HCT116 (cell line): ENCODE measurements around the gene ZBTB20. TPM values are rescaled to one million over a fixed set of nuclear protein-coding genes. Genes with fewer than 3 reads are reported as not detected.

Experiments used
- ATAC-seq: fragments of 200-7000 bp; cut with Tn5 transposase; 2 replicates; pipeline ENCODE4 v1.9.1; 2020; ENCODE audit warnings: mild to moderate bottlenecking, moderate library complexity
- BruUV-seq: library from RNA; stranded (reverse); fragments of 400-500 nt; replicated peaks from 2 replicates; lab custom pipeline; 2021; lab: Mats Ljungman, UMichigan
- CTCF ChIA-PET: fragments of 300-600 bp; sonication (Branson Sonifier 250); formaldehyde crosslinking; loops from one replicate; lab custom pipeline; 2021; ENCODE audit warnings: antibody characterized with exemption; lab: Charles Lee
- POLR2A ChIA-PET: fragments of 300-600, 350-600 bp; sonication (Branson Sonifier 250); formaldehyde crosslinking; loops from one replicate; lab custom pipeline; 2021; ENCODE audit warnings: antibody characterized with exemption; lab: Charles Lee
- RAD21 ChIA-PET, 2 experiments: fragments of 300-600 bp; sonication (Branson Sonifier 250); formaldehyde crosslinking; loops; one replicate each; lab custom pipeline; 2023; ENCODE audit warnings: low total read pairs in 2 of 2; ENCODE audit not compliant: uncharacterized antibody in 2 of 2, unreplicated experiment in 2 of 2, low non-redundant PET in 1 of 2; lab: Charles Lee
- DNase-seq: peaks from one replicate; pipeline ENCODE4 v3.0.0-alpha.2; 2010; ENCODE audit warnings: low read depth, low spot score
- H2AFZ ChIP-seq: fragments of 200-600 bp; shearing (Covaris generic), sonication (generic); 2 replicates; pipeline ENCODE4 v1.6.1; 2017; ENCODE audit warnings: low read depth, mixed run types, mixed read lengths, antibody characterized with exemption, low read length; ENCODE audit not compliant: poor library complexity, severe bottlenecking
- H3K27ac ChIP-seq: 2 replicates; pipeline ENCODE4 v1.5.1; 2012; ENCODE audit warnings: low read depth, low read length
- H3K27me3 ChIP-seq: fragments of 200-600 bp; sonication (generic); 2 replicates; pipeline ENCODE4 v1.6.1; 2016; ENCODE audit warnings: mixed run types, low read length, mixed read lengths; ENCODE audit not compliant: insufficient read depth
- H3K36me3 ChIP-seq, 2 experiments: fragments of 200-500 bp in 1 of 2; fragments of 200-600 bp in 1 of 2; sonication (Bioruptor generic) in 1 of 2; sonication (generic) in 1 of 2; 2 replicates each; pipeline versions ENCODE4 v1.5.1 to v1.6.1; 2014 to 2016; ENCODE audit warnings: low read length in 2 of 2, inconsistent platforms in 1 of 2, mixed read lengths in 1 of 2, mixed run types in 1 of 2; ENCODE audit not compliant: insufficient read depth in 2 of 2, control insufficient read depth in 1 of 2
- H3K4me1 ChIP-seq, 2 experiments: fragments of 200-600 bp in 1 of 2; sonication (generic) in 1 of 2; 2 replicates each; pipeline versions ENCODE4 v1.5.1 to v1.6.1; 2012 to 2017; ENCODE audit warnings: low read length in 2 of 2, inconsistent platforms in 1 of 2, mild to moderate bottlenecking in 1 of 2, mixed read lengths in 1 of 2, mixed run types in 1 of 2, moderate library complexity in 1 of 2; ENCODE audit not compliant: insufficient read depth in 2 of 2, control insufficient read depth in 1 of 2
- H3K4me2 ChIP-seq: fragments of 200-600 bp; sonication (generic); 2 replicates; pipeline ENCODE4 v1.6.1; 2017; ENCODE audit warnings: mixed run types, low read length, mixed read lengths
- H3K4me3 ChIP-seq, 2 experiments: fragments of 200-600 bp in 1 of 2; sonication (generic) in 1 of 2; replicated peaks in 1 of 2; 2 replicates each; pipeline ENCODE4 v1.5.1; 2011 to 2016; ENCODE audit warnings: low read length in 2 of 2, control low read depth in 1 of 2, low read depth in 1 of 2, mild to moderate bottlenecking in 1 of 2, mixed read lengths in 1 of 2, mixed run types in 1 of 2
- H3K79me2 ChIP-seq: fragments of 200-600 bp; sonication (generic); 2 replicates; pipeline ENCODE4 v1.6.1; 2017; ENCODE audit warnings: mild to moderate bottlenecking, mixed run types, low read length, moderate library complexity, mixed read lengths; ENCODE audit not compliant: insufficient read depth
- H3K9ac ChIP-seq: fragments of 200-600 bp; sonication (generic); 2 replicates; pipeline ENCODE4 v1.6.1; 2016; ENCODE audit warnings: low read length, mixed read lengths
- H3K9me2 ChIP-seq: fragments of 200-600 bp; sonication (generic), shearing (Covaris generic); 2 replicates; pipeline ENCODE4 v1.6.1; 2017; ENCODE audit warnings: mixed run types, mild to moderate bottlenecking, moderate library complexity; ENCODE audit not compliant: insufficient read depth
- H3K9me3 ChIP-seq, 2 experiments: fragments of 200-500 bp in 1 of 2; fragments of 200-600 bp in 1 of 2; sonication (Bioruptor generic) in 1 of 2; sonication (generic) in 1 of 2; 2 replicates each; pipeline ENCODE4 v1.6.1; 2014 to 2017; ENCODE audit warnings: low read length in 2 of 2, mixed read lengths in 2 of 2, inconsistent platforms in 1 of 2, low read depth in 1 of 2, mild to moderate bottlenecking in 1 of 2, mixed run types in 1 of 2, moderate library complexity in 1 of 2; ENCODE audit not compliant: control insufficient read depth in 1 of 2, insufficient read depth in 1 of 2
- H4K20me1 ChIP-seq: fragments of 200-600 bp; sonication (generic), shearing (Covaris generic); 2 replicates; pipeline ENCODE4 v1.6.1; 2017; ENCODE audit warnings: mixed run types, mild to moderate bottlenecking, moderate library complexity; ENCODE audit not compliant: insufficient read depth
- CBX3 ChIP-seq: IDR thresholded peaks from 2 replicates; pipeline ENCODE4 v1.6.1; 2012; ENCODE audit warnings: low read depth
- EGR1 ChIP-seq: IDR thresholded peaks from 2 replicates; pipeline ENCODE4 v1.6.1; 2012; ENCODE audit warnings: low read depth
- EZH2 ChIP-seq: fragments of 200-600 bp; sonication (generic); IDR thresholded peaks from 2 replicates; pipeline ENCODE4 v1.6.1; 2017; ENCODE audit warnings: antibody characterized with exemption, mixed run types
- EZH2phosphoT487 ChIP-seq: fragments of 200-600 bp; IDR thresholded peaks from 2 replicates; pipeline ENCODE4 v1.6.1; 2018; ENCODE audit warnings: antibody characterized with exemption, borderline replicate concordance
- JUND ChIP-seq: IDR thresholded peaks from 2 replicates; pipeline ENCODE4 v1.6.1; 2012
- MAX ChIP-seq: IDR thresholded peaks from 2 replicates; pipeline ENCODE4 v1.6.1; 2012
- POLR2A ChIP-seq: IDR thresholded peaks from 2 replicates; pipeline ENCODE4 v1.7.0; 2011; ENCODE audit warnings: borderline replicate concordance; ENCODE audit not compliant: insufficient read depth, insufficient read length; ENCODE audit errors: extremely low read depth
- RAD21 ChIP-seq: IDR thresholded peaks from 2 replicates; pipeline ENCODE4 v1.6.1; 2012; ENCODE audit warnings: low read depth, mild to moderate bottlenecking
- REST ChIP-seq: IDR thresholded peaks from 2 replicates; pipeline ENCODE4 v1.6.1; 2012; ENCODE audit warnings: low read depth
- SIN3A ChIP-seq: IDR thresholded peaks from 2 replicates; pipeline ENCODE4 v1.6.1; 2012; ENCODE audit warnings: low read depth
- SP1 ChIP-seq: IDR thresholded peaks from 2 replicates; pipeline ENCODE4 v1.6.1; 2012; ENCODE audit warnings: low read depth
- TCF7L2 ChIP-seq: IDR thresholded peaks from 2 replicates; pipeline ENCODE4 v1.7.0; 2011; ENCODE audit warnings: borderline replicate concordance, inconsistent platforms; ENCODE audit not compliant: insufficient read depth, insufficient read length; ENCODE audit errors: extremely low read depth
- ZFX ChIP-seq: fragments of 450-650 bp; IDR thresholded peaks from 2 replicates; pipeline ENCODE4 v1.6.1; 2017
- intact Hi-C: fragments of 100-400 bp; cut with micrococcal nuclease; formaldehyde crosslinking; loops from 2 replicates; pipeline ENCODE4 v1.10.0; 2022
- total RNA-seq: library from RNA; stranded (reverse); gene quantifications from one replicate; pipeline ENCODE4 v1.2.1, GENCODE V29; 2021; ENCODE audit not compliant: unreplicated experiment

ZBTB20 gene
- total RNA-seq, 1 experiment from 2014 or later: 42.1 TPM

GRCh38 chr3:114356525-114356924 lies 790.6 kb downstream of the ZBTB20 start:
- H3K9me3 ChIP-seq: no peaks in the 10 kb centered on the region
- no peaks in the 10 kb centered on the region; a peak in 1 of 4 replicates for H3K36me3 ChIP-seq
- BruUV-seq: no TSS peak
- ChIA-PET POLR2A (no interaction called here), RAD21 (no interaction called here), CTCF (no interaction called here)
- H2AFZ ChIP-seq: no peak overlapping the region
- no peaks in the 10 kb centered on the region for H3K27me3 ChIP-seq
- H3K9ac ChIP-seq: no peak overlapping the region
- H3K27ac ChIP-seq: no peak overlapping the region
- no peaks in the 10 kb centered on the region for H3K9me2 ChIP-seq
- ATAC-seq (no peak), DNase-seq (no peak)
- H3K4me2 ChIP-seq: no peak overlapping the region
- TF ChIP-seq ZFX (no peak), RAD21 (no peak), MAX (no peak), SIN3A (no peak), REST (no peak)
- H3K79me2 ChIP-seq: peaks cover 4% of the 10 kb centered on the region; the same call in 1 of the 2 replicates
- intact Hi-C loops: no loop called here
- no peaks in the 10 kb centered on the region for H3K4me1 ChIP-seq
- no peak overlapping the region for H3K4me3 ChIP-seq
- no peaks in the 10 kb centered on the region for H4K20me1 ChIP-seq

- no TSS peak for BruUV-seq
- Histone ChIP-seq H3K4me3 (no peak overlapping the region), H3K9me3 (no peaks in the 10 kb centered on the region), H3K27ac (no peak overlapping the region), H3K4me1 (no peaks in the 10 kb centered on the region), H3K79me2 (peaks cover 3% of the 10 kb centered on the region; the same call in 1 of the 2 replicates), H3K36me3 (no peaks in the 10 kb centered on the region; a peak in 1 of 4 replicates), H3K27me3 (no peaks in the 10 kb centered on the region), H3K9ac (no peak overlapping the region), H4K20me1 (no peaks in the 10 kb centered on the region), H3K4me2 (no peak overlapping the region), H3K9me2 (no peaks in the 10 kb centered on the region), H2AFZ (no peak overlapping the region)
- no peak for ATAC-seq
- intact Hi-C loops: no loop called here
- no peak for DNase-seq
- POLR2A ChIA-PET: no interaction called here
- RAD21 ChIA-PET: no interaction called here
- CTCF ChIA-PET: no interaction called here
- TF ChIP-seq POLR2A (no peak), SIN3A (no peak), TCF7L2 (no peak), EGR1 (no peak), CBX3 (no peak), REST (no peak), SP1 (no peak), JUND (no peak), ZFX (no peak), EZH2phosphoT487 (no peak), EZH2 (no peak), MAX (no peak), RAD21 (no peak)
Measured at GRCh38 chr3:114356066-114356465, 791.0 kb downstream of the ZBTB20 start.
